NCI-H146 treated with DMSO at 0.1 percent for 48 hours (cell line): ENCODE measurements around the gene BDH1.
"Not testable (repeated sequence)": the region's sequence is repeated elsewhere in the genome, so short reads cannot be mapped to it uniquely, and the experiment has no call there.

ENCODE experiments used
- DNase-seq: peaks from one replicate; lab custom pipeline; 2025; ENCODE audit not compliant: unreplicated experiment; lab: John Stamatoyannopoulos, UW

BDH1 gene

DNA sequence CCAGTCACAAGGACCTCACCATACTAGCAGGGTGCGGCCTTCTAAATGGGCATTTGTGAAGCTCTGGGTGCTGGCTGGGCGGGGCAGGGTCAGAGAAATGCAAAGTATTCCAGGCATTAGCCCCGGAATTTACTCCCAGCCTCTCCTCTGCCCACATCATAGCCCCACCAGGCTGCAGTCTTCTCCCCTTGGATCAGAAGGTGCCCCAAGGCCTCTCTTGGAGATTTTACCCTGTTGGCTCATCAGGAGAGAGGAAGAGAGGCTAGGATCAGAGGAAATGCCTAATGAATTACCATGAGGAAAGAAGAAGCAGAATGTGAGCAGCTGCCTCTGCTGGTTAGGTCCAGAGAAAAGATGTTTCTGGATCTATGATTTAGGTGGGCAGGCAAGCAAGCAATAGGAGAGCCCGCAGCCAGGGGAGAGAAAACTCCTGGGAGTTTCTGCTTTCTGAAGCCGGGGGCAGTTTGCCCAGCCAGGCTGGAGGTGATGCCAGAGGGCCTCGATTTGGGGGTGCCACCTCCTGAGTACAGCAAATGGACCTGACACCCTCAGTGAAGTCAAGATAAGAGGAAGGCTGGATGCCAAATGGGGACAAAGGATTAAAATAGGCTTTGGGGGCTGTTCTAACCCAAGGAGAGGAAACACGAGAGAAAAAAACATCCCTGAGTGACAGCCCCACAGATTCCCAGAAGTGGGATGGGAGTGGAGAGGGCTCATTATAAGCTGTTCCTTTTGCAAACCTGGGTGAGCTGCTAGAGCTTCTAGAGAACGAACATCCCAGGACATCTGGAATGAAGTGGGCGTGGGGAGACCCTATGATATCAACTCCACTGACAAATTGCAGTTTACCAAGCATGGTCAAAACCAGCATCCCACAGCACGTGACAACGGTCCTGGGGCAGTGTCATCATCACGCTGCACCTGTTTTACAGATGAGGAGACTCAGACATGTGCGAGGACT, 65.4 kb downstream of the BDH1 start:
- DNase-seq, result no peak

DNA sequence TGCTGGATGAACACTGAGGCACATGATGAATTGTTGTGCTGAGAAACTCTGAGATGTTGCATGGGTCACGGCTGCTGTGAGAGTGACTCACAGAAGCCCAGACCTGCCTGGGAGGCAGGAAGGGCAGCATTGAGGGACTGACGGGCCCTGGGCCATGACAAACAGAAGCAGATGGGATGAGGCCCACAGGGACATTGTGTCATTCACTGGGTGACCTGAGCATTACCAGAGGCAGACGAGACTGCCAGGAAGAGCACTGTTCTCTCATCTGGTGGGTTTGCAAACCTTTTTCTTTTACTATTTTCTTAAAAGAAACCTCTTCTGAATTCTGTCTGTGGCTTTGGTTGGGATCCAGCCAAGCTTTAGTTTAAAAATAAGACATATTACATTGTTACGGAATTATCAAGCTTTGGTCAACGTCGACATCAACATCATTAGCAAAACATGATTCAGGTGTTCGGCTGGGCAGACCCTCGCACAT, 67.8 kb downstream of the BDH1 start:
- no peak for DNase-seq

DNA sequence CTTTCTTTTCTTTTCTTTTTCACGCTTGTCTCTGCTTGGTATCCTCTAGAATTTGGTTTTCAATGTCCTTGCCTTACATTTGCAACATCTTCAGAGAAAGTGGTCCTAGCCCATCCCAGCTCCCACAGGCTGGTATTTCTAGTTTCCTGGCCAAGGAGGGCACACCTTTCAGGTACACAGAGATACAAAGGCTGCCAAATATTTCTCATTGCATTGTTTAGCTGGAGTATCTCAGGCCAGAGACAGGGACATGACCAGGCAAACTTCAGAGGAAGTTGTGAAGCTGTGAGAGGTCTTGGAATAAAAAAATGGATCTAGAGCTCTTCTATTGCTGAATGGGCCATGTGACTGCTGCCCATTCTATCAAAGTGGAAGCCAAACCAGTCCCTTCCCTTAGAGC, 68.9 kb downstream of the BDH1 start:
- no peak for DNase-seq

DNA sequence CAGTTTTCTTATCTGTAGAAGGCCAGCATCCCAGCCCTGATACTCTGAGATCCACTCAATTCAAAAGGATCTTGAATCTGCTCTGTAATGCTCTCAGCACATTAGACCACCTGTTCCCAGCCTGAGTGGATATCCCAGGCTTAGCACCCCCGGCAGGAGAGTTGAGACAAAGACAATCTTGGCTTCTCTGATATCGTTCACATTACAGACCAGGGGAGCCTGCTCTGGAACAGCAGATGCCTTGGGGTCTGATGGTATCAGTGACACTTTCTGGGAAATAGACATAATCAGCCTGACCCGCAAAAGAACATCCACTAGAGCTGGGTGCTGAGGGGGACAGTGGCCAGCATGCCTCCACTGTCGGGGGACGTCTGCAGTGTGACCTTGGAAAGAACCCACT, 70.6 kb downstream of the BDH1 start:
- no peak for DNase-seq

DNA sequence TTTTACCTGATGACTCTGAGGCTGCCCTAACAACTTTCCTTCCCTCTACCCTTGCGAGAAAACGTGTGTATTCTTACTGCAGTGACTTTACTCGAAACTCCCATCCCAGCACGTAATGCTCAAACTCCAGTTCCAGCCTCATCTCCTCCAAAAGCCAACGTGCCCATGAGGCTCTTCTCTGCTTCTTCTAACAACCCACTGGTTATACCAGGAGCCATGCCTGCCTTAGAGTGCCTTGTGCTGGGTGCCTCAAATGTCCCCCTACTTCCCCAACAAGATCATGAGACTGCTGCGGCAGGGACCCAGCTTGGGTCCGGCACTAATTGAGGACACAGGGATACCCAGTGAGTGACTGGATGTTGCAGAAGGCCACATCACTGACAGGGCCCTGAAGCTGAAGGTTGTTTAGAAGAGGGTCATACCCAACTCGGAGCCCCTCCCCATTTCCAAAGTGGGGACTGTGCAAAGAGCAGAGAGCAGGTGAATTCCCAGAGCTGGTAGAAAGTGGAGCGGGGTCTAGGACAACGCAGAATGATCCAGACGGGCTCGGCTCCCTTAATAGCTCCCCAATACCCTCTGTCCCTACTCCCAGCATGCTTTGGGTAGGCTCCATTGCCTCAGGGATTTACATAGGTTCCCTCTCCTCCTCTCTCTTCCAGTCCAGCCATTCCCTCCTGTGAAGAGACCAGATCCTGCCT, 71.4 kb downstream of the BDH1 start:
- no peak for DNase-seq

DNA sequence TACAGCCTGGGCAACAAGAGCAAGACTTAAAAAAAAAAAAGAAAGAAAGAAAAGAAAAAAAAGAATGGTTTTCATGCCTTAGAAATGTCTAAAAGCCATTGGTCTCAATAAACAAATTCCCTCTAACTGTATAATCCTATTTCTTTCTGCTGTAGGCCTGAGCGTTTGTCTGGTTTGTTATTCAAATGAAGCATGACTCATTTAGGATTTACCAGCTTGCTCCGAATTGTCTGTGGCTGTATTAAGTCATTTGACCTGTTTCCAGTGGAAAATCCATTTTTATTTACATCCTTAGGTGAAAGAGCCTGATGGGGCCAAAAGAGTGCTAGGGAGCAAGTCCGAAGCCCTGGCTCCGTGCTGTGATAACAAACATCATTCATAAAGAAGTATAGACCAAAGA, 73.8 kb downstream of the BDH1 start:
- no peak for DNase-seq

DNA sequence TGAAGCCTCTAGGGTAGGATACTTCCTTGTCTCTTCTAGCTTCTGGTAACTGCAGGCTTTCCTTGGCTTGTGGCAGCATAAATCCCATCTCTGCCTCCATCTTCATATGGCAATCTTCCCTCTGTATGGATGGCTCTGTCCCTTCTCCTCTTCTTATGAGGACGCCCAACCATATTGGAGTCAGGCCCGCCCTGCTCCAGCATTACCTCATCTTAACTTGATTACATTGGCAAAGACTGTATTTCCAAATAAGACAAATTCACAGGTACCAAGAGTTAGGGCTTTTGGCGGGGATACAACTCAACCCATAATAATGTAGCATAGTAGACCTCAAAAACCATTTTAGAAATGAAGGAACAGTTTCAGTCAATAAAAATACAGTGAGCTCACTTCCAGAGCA, 75.4 kb downstream of the BDH1 start:
- no peak for DNase-seq

DNA sequence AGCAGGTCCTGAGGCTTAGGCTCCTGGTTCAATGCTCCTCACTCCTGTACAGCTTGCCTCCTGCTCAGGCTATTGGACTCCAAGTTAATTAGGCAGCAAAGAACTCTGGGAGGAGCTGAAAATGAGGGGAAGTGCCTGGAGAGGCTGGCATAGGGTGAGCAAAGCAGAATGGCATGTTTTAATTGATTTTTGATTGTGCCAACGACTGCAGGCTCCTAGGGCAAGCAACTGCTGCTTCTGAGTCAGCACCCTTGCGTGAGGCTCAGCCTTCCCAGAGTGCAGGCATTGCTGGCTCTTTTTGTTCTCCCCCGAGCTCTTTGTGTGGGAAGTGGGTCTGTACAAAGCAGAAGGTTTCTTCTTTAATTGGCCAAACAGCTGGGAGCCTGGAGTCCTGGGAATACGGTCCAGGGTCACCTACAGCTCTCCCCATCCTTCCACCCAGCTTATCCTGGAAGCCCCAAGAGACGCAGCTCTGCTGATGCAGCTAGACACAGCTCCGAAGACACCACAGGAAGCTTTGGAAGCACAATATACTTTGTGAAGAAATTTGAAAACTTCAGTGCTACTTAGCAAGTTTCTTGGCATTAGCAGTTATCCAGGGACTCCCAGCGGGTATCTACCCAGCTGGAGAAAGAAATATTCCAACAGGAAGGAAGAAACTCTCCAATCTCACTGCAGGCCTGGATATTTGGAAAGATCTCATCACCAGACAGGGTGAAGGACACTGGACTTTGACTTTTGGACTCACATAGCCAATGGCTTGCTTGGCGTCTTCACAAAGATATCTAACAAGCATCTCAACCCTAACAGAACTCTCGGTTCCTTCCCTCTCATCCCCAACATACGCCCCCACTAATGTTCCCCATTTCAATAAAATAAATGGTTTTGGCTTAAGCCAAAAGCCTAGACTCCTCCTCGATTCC, 76.8 kb downstream of the BDH1 start:
- no peak for DNase-seq

DNA sequence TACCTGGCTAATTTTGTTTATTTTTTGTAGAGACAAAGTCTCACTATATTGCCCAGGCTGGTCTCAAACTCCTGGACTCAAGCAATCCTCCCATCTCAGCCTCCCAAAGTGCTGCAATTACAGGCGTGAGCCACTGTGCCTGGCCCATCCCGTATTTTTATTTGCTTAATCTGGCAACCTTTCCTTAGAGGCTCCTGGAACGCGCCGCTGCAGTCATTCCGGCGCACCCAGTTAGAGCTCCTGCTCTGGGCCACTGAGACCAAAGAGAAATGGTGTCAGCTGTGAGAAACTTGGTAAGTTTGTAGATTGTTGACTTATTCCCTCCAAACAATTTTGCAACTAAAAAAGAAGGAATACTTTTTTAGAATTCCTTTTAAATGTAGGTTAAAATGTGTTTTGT, 78.0 kb downstream of the BDH1 start:
- DNase-seq, result not testable (repeated sequence)

DNA sequence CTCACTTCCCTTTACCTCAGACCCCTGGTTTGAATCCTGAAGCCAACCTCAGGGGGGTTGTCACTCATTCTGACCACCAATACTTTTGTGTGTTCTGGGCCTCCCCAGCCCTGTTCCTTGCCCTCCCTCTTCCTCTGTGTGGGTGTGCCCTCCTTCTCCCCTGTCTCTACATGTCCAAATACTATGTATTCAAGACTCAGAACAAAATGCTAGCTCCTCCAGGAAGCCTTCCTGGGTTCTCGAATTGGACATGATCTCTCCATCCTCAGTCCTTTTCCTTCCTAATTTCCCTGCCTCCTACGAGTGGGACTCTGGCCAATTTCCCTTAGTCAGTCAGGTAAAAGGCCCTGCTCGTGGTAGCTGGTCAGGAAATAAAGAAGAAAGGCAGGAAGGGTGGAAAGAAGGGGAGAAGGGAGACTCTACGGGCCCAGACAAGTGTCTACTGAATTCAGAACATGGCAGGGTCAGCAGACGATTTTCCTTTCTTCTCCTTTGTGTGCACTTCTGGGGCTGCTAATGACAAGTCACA, 79.7 kb downstream of the BDH1 start:
- no peak for DNase-seq

DNA sequence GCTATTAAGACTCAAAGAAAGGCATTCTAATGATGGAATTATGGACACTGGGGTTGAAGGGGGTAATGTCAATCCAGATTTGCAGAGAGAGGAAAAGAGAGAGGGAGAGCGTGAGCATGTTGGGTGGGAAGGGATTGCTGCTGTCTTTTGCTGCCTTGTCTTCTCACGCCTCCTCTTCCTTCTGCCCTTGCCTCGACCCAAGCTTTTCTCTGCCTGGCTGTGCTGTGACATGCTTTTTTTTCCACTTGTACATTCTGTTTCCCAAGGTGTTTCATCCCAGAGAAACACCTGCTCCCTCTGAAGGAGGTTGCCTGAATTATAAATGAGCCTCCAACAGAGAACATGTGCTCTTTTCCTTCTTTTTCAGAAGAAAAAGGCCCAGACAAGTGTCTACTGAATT, 80.3 kb downstream of the BDH1 start:
- DNase-seq, result no peak

DNA sequence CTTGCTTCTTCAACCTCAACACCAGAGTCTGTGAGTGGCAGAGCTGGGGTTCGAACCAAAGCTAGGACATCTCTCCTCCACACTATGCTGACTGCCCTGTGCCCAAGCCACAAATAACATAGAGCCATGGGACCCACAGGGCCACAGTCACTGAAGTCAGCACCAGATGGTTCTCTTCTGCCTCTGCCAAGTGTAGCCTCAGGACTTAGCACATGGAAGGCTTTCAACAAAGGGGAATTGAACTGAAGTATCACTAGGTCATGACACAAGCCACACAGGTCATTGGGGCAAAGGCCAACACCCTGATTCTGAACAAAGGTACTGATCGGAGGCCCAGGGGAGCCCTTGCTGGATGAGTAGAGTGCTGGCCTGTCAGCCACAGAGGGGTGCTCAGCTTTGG, 83.6 kb downstream of the BDH1 start:
- no peak for DNase-seq

DNA sequence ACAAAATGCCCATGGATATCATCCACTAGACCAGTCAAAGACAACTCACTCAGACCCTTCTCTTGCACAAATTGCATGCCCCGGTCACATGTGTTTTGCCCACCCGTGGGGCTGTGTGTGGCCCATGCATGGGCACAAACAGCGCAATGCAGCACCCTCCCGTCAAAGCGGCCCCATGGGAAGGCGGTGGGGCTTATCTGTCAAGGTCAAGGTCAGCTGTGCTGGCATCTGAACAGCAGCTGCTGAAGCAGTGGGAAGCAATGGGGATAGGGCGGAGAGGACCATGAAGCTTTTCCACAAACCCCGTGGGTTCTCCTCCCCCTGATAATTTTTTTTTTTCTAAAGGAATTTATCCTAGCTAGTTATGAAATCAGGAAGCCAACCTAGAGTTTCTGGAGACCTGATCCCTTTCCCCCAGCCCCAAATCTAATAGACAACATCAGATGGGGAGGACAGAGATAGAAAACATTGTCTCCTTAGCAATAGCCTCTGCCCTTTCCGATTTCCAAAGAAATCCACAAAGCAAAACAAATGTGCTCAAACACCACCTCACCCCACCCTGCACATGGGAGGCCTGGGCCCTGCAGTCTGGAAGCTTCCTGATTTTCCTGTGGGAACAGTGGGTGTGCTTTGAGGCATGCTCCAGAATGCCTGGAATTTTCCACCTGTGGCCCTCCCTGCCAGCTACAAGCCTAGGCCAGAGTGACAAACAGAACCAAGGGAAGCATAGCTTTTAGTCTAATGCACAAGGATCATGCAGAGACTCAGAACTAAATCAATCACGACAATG, 84.4 kb downstream of the BDH1 start:
- DNase-seq, result no peak

DNA sequence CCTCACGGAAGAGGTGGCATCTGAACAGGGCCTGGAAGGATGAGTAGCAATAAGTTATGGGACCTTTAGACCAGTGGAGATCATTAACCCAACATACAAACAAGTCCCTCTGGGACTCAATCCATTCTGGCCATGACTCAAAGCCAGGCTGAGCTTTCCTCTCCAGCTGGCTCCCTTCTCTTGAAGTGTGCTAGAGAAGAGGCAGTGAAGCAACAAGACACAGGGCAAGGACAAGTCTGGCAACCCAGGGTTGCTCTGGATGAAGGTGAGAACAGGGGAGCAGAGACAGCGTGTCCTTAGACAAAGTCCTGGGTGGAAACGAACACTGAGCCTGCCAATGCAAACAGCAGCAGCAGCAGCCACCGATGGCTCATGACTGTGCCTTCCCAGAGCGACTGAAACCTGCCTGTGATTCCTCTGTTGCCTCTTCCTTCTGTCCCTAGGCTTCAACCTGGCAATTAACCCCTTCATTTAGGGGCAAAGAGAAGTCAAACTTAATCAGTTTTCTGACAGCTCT, 86.8 kb downstream of the BDH1 start:
- DNase-seq, result no peak

DNA sequence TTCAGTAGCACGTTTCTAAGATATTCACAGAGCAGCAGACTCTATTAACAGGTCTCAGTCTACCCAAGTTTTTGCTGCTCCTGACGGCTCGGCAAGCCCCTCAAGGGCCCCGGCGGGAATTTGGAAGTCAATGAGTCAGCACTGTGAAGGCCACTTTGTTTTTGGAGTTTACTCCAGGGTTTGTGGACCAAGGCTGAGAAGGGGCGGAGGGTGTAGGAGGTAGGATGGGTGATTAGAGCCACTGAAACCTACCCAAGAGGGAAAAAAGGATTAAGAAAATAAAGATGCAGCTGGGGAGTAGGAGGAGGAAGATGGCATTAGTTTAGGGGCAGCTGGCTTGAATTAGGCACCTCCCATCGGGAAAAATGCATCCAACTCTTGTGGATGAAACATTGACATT, 87.6 kb downstream of the BDH1 start:
- no peak for DNase-seq

DNA sequence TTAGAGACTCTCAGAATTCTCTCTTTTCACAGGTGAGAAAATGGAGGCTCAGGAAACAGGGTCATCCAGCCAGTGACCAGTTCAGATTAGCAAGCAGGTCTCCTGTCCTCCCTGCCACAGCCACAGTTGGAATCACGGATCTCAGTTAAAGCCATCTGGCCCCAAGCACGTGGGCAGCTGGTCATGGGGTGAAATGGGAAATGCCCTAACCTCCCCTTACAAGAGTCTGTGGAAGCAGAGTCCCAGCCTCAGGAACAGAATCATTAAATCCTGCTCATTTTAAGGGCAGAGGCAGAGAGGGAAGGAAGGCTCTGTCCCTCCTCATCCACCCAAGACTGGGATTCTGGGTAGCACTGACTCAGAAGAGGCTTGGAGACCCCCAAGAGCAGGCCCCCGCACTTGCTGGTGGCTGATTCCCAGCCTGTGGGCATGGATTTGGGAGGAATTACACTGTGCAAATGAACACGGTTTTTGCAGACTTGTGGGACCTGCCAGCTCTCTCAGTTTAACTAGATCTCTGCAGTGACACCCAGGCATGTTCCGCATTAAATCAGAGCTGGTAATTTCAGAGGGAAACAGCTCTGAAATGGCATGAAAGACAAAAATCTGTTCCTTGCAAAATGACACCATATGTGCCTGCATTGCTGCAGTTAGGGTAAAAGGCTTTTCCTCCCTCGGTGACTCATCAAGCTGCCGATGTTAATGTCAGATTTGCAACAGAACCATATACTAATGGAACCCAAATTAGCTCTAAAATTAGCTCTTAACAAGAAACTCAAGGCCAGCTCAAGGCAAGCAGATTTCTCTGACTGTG, 89.0 kb downstream of the BDH1 start:
- DNase-seq, result no peak

DNA sequence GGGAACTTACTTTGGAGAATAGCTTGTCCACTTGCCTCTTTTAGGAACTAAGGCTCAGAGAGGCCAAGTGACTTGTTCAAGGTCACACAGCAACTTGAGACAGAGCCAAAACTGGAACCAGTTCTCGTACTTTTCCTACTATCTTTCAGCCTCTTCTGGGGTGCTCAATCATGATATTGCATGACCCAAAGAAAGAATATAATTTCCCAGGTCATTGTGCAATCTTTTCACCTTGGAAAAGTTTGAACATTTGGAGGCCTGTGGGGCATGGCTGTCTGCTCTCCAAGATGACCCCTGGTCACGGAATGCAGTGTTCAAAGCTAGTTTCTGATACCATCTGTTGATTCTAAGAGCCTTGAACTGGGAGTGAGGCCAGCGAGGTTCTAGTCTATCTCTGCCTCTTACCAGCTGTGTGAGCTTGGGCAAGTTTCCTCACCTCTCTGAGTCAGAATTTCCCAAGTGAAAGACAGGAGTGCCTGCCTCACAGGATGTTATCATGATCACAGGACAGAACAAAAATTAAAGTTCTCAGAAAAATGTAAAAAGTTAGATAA, 89.7 kb downstream of the BDH1 start:
- DNase-seq, result no peak

DNA sequence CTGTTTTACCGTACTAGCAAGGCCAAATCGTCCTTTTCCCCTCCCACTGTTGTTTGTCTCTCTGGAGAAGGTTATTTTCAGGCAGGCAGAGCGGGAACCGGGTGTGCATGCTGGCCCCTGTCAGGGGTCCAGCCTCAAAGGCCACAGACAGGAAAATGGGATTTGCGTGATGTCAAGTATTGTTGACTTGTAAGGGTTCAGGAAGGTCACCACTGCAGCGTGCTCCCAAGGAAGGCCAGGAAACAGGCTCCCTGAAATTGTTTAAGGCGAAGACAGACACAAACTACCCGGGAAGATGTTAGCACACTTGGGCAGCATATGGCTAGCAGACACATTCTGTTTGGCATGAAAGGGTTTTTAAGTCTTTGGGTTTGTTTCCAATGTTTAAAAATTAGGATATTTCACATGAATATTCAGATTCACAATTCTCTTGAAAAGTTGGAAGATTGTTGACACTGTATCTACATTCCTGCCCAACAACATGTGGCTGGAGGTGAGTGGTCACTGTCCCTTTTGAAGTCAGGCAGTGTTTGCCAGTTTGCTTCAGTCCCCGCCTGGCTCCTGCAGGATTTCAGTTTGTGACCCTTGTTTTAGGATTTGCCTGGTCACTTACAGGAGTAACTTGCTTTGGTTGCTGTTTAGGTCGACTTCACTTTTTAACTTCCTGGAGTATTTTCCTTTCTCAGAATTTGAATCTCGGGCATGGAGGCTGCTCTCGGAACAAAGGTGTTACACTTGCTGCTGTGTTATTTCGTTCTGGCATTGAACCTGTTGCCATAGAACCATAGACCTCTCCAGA, 90.4 kb downstream of the BDH1 start:
- DNase-seq, result no peak
